GM18873 (cell line): Measurements from ENCODE around the gene UPK3A.

Source experiments
- ATAC-seq: cut with Tn5 transposase; IDR thresholded peaks from one replicate; pipeline ENCODE4 v1.9.1; 2021; ENCODE audit warnings: mild to moderate bottlenecking, moderate library complexity, moderate number of reproducible peaks; ENCODE audit not compliant: unreplicated experiment, low FRiP score

The UPK3A gene

DNA sequence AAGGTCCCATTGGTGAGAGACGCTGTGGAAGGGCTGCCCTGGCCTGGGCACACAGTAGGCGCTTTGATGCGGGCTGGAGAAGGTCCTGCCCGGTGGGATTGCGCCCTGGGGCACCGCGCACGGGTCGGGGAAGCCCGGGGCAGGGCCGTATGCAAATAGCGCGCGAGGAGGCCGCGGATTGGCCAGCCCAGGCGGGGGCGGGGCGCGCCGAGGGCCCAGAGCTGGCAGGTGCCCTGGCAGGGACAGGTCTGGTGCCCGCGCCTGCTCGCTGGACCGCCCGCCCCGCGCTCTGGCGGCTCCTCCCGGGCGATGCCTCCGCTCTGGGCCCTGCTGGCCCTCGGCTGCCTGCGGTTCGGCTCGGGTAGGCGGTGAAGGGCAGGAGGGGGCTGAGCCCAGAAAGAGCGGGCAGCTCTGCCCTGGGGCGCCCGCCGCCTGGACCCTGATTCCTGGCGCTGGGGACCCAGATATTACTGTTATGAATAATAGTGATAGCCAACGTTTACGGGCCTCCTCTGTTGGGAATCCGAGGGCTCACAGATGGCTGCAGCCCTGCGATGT is at the start of gene UPK3A:
UPK3A (plus strand) TSS at position 245 of the 558 bp plus-strand sequence; CDS start at position 310, 65 bp downstream.
- no peak for ATAC-seq

- ATAC-seq, result peak; percentile 67
These were observed 49.5 kb upstream of the UPK3A start for GRCh38 chr22:45235101-45235777.

DNA sequence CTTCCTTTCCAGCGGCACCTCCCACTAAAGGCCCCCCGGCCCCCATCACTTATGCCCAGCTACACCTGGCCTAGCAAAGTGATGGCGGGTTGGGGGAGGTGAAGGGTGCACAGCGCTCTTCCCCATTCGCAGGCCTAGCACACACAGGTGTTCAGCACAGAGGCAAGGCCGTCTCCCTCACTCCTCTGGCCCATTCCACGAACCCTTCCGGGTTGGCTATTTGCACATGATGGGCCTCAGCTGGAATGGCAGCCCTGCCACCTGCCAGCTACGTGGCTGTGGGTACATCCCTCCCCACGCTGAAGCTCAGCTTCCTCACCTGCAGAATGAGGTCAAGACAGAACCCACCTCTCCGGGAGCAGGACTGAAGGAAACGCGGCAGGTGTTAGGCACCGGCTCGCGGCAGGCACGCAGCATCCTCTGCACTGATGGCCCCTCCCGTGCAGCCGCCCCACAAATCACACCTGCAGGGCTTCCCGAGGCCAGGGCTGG is 48.9 kb upstream of the UPK3A start:
- ATAC-seq, result no peak

GRCh38 chr22:45237065-45237990 is 47.4 kb upstream of the UPK3A start:
- no peak for ATAC-seq

- no peak for ATAC-seq
These were observed 46.4 kb upstream of the UPK3A start for GRCh38 chr22:45238076-45238956.

DNA sequence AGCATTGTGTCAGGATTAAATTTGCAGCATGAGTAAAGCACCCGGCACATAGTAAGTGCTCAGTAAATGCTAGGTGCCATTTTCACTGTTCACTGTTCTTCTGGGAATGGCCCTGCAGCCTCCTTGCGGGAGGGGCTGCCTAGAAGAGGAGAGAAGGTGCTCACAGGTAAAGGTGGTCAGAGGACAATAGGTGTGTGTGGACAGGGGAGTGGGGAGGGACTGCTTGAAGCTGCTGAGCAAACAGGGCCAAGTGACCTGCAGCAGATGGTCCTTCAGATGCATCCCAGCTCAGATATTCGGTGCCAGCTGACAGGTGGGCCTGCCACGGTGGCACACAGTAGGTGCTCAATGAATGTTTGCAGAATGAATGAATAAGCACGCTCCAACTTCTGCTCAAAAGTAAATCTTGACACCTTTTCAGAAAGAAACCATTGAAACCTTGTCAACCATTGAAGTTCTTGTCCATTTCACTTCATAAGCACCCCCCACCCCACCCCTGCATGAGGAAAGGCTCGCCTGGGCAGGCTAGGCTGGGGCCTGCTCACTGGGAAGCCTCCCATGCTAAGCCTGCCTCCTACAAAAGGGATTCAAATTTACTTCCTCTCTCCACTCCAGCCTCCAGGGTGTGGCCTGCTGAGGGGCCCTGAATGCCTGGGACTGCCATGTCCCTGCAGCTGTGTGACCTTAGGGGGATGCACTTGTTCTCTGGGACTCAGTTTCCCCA is 45.6 kb upstream of the UPK3A start:
- no peak for ATAC-seq

DNA sequence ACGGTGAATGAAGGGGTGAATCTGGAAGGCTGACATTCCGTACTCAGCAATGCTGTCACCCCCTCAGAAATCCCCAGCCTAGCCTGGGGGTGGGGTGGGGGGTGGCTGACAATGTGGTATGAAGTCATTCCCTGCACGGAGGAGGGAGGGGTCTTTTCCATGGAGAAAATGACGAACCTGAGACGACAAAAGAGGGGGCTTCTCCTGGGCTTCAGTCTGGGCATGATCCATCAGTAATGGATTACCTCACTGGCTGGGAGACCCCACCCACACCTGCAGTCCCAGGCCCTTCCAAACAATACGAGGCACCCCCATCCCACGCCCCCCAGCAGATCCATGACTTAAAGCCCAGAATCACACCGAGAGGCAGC is 45.1 kb upstream of the UPK3A start:
- ATAC-seq, result no peak

DNA sequence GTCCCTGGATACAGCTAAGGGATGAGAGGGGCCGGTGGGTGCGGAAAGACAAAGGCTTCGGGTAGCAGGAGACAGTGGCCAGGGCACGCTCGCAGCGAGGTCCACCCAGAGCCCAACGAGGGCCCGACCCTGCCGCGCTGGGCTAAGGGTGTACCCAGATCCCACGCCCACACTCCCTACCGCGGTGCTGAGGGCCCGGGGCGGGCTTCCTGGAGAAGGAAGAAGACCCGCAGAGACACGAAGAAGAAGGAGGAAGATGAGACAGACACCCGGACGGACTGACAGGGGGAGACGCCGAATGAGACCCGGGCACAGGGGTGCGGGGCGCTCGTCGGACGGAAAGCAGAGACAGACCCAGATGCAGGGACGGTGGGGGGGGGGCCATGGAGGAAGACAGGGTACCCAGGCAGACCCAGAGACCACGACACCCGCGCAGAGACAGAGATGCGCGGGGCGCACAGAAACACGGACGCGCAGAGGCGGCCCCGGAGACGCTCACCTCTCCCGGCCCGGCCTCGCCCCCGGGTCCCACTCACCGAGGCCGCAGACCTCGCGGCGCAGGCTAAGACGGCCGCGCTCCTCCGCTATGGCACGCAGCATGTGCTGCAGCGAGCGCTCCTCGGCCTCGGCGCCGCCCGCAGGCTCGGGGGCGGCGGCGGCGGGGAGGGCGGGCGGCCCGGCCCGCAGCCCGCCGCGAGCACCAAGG is 44.5 kb upstream of the UPK3A start:
- ATAC-seq, result no peak

- no peak for ATAC-seq
These were observed 43.7 kb upstream of the UPK3A start, which contains the start of gene KIAA0930 for GRCh38 chr22:45240810-45241631. KIAA0930 (minus strand) TSS chr22:45240894; CDS start chr22:45240703, 191 bp downstream.

GRCh38 chr22:45242778-45243191 is 42.0 kb upstream of the UPK3A start:
- no peak for ATAC-seq

DNA sequence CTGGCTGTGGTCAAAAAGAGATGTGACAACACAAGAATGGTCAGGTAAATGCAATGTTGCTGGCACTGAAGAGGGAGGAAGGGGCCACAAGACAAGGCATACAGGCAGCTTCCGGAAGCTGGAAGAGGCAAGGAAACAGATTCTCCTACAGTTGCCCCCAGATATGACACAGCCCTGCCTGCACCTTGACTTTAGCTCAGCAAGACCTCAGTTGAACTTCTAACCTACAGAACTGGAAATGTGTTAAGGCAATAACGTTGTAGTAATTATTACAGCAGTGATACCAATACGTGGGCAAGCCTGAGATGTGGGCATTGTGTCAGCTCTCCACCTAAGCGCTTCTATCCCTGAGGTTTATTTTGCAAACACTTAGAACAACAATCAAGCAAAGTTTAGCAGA is 39.8 kb upstream of the UPK3A start:
- no peak for ATAC-seq

- ATAC-seq, result no peak
These were observed 38.4 kb upstream of the UPK3A start for GRCh38 chr22:45246060-45246985.

GRCh38 chr22:45248832-45249561 is 35.8 kb upstream of the UPK3A start:
- peak; percentile 61 for ATAC-seq

- ATAC-seq, result no peak
These were observed 32.9 kb upstream of the UPK3A start for GRCh38 chr22:45251825-45252224.

DNA sequence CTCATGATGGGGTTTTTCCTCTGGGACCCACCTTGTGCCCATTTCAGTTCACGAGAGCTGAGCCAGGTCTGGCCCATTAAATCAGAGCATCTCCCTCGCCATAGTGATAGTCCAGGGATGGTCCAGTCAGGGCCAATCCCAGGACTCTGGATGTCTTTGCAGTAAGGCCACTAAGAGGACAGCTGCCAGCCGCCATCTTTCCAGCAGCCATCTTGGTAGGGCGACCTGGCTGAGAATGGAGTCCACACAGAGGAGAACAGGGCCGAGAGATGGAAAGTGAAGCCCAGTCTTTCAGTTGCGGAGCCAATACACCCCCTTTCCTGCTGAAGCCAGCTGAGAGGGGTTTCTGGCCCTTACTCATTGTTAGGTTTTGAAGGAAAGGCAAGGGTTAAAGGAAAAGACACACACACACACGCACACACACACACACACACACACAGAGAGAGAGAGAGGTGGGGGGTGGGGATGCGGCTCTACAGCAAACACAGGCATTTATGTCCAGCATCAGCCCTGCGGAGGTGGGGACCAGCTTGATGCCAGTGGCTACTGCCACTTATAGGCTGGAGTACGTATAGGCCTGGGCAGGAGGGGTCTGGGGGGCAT is 31.6 kb upstream of the UPK3A start:
- ATAC-seq, result no peak

DNA sequence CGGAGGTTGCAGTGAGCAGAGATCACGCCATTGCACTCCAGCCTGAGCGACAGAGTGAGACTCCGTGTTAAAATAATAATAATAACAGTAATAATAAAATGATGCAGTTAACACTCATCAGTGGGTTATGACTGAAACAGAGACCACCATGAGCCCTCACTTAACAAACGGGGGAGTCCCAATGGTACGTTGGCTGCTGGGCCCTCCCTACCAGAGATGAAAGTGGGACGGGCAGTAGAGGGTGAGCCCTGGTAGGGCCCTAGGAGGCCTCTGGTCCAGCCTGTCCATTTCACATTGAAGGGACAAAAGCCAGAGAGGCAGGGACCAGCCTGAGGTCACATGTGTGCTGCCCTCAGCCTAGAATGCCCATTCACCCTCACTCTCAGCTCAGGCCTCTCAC is 30.4 kb upstream of the UPK3A start:
- ATAC-seq, result no peak
